D721Med (cell line): Measurements from ENCODE around the gene CDC42EP1.
"Not testable (repeated sequence)": the region's sequence is repeated elsewhere in the genome, so short reads cannot be mapped to it uniquely, and the experiment has no call there.

Source experiments
- DNase-seq: peaks from one replicate; pipeline ENCODE4 v3.0.0; 2011; ENCODE audit warnings: low spot score; ENCODE audit not compliant: insufficient read length
- FAIRE-seq: peaks from 2 replicates; lab custom pipeline; 2011; peaks lifted over from hg19 to GRCh38; lab: Jason Lieb, UNC
- CTCF ChIP-seq: IDR thresholded peaks from 2 replicates; pipeline ENCODE4 v1.5.1; 2012; ENCODE audit warnings: mild to moderate bottlenecking, control low read depth; ENCODE audit not compliant: insufficient read depth; ENCODE audit errors: missing control alignments

Gene CDC42EP1

GRCh38 chr22:37538590-37539357 lies 21.5 kb upstream of the CDC42EP1 start:
- FAIRE-seq: no peak
- peak; percentile 71 for DNase-seq
- TF ChIP-seq CTCF: peak; percentile 88

GRCh38 chr22:37539790-37540189 lies 20.5 kb upstream of the CDC42EP1 start:
- FAIRE-seq, DNase-seq: not testable (repeated sequence)

- DNase-seq, FAIRE-seq: not testable (repeated sequence)
Observed at GRCh38 chr22:37542416-37542815, 17.9 kb upstream of the CDC42EP1 start.

GRCh38 chr22:37542959-37543358 lies 17.3 kb upstream of the CDC42EP1 start:
- FAIRE-seq: no peak

GRCh38 chr22:37544955-37545702 lies 15.2 kb upstream of the CDC42EP1 start:
- peak; percentile 44 for TF ChIP-seq CTCF
- FAIRE-seq: no peak
- no peak for DNase-seq

More at GRCh38 chr22:37542959-37543358, 17.3 kb upstream of the CDC42EP1 start:
- TF ChIP-seq CTCF: no peak
- no peak for DNase-seq

- FAIRE-seq (no peak), DNase-seq (no peak)
- TF ChIP-seq CTCF: no peak
Observed at GRCh38 chr22:37545703-37546436, 14.4 kb upstream of the CDC42EP1 start.

GRCh38 chr22:37546437-37547250 lies 13.6 kb upstream of the CDC42EP1 start:
- no peak for TF ChIP-seq CTCF
- no peak for DNase-seq
- FAIRE-seq: no peak
